ENCODE results near the gene YEATS2.

YEATS2 gene

DNA sequence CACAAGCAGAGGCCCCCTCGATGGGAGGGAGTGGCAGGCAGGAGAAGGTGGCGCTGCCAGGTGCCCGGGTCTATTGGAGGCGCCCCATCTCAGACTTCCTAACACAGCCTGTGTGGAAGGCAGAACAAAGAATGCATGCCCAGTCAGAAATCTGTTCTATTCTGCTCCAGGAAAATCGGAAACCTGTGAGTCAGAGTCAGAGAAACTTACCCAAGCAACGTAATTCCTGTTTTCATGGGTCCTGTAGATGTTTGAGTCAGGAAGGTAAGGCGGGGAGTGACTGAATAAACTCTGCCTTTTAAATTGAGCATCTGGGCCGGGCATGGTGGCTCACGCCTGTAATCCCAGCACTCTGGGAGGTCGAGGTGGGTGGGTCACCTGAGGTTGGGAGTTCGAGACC lies 114.0 kb downstream of the YEATS2 start:
- no peak for DNase-seq (ENCODE audit: low read depth, low spot score)

GRCh38 chr3:183812761-183813445 lies 115.3 kb downstream of the YEATS2 start:
- no peak for DNase-seq (ENCODE audit: low read depth, low spot score)

GRCh38 chr3:183814240-183814639 lies 116.6 kb downstream of the YEATS2 start:
- no peak for DNase-seq (ENCODE audit: low read depth, low spot score)

GRCh38 chr3:183815563-183815940 lies 118.0 kb downstream of the YEATS2 start:
- DNase-seq (ENCODE audit: low read depth, low spot score) = no peak

DNA sequence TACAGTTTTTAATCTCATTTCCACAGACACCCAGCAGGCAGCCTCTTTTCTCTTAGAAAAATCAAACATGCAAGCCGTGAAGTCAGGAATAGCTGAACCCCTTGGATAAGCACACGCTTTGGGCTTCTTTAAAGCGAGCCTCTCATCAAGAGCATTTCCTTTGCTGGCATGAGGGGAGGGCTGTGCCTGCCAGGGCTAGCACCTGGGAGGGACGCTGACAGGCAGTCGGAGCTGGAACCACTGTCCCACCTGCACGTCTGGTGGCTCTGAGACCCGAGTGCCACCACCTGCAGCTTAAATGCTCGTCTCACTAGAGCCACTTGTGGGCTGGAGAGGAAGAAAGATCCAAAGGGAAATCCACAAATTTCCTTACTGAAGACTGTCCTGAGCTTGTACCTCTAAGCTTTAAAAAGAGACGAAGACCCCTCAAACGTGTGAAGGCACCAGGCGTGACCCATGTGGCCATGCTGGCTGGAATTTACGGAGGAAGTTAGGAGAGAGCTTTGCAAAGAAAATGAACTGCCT lies 118.4 kb downstream of the YEATS2 start:
- no peak for DNase-seq (ENCODE audit: low read depth, low spot score)

GRCh38 chr3:183816681-183817510 lies 119.3 kb downstream of the YEATS2 start:
- no peak for DNase-seq (ENCODE audit: low read depth, low spot score)

DNA sequence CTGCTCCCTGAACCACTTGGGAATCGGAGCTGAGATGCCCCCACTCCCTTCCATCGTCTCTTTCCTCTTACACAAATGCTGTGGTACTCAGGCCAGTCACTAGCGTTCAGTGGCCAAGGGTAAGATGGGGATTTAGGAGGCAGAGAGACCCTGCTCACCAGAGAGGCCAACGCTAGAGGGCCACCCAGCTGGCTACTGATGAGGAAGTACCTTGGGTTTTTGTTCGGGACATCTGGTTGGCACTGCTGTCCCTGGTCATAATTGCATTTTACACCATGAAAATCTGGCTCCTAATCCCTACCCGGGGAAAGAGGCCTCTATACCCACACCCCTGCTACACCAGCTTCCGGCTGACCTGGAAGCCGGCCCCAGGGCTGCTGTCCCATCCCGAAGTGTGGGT lies 120.0 kb downstream of the YEATS2 start:
- no peak for DNase-seq (ENCODE audit: low read depth, low spot score)

GRCh38 chr3:183818041-183818620 lies 120.5 kb downstream of the YEATS2 start:
- DNase-seq (ENCODE audit: low read depth, low spot score) = no peak

DNA sequence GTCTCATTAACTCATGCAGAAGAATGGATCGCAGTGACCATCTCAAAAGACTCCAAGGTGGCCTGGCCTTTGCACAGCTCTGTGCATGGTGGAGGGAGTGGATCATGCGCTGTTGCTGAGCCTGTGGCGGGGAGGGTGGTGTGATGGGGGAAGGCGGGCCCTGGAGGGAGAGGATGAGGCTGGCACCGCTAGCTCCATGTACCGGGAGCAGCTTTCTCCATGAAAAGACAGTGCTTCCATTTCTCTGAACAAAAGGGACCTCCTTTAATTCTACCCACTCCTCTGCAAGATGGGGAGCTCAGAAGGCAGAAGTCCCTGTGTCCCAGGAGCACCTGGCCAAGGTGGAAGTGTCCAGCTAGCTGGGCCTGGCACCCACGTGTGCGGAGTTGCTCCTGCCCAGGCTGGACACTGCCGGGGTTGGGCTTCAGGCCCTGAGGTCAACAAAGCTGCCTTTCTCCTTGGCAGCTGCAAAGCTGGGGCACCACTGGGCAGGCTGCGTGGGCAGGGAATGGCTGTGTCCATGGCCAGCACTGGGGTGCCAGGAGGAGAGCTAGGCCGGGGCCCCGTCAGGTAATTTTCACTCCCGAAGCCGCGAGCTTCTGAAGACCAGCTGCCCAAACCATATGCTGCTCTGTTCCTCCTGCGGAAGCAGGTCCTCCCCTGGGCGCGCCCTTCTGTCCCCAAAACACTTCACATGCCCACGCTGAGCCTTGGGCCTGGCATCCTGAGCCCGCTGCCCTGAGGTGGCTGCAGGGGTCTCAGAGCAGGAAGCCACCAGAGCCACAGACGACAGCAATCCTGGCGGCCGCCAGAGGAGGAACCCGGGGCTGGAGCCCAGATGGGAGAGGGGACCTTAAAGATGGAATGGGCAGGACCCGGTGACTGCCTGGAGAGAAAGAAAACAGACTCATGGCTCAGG lies 121.4 kb downstream of the YEATS2 start:
- DNase-seq (ENCODE audit: low read depth, low spot score) = no peak

GRCh38 chr3:183819831-183820230 lies 122.2 kb downstream of the YEATS2 start:
- no peak for DNase-seq (ENCODE audit: low read depth, low spot score)

DNA sequence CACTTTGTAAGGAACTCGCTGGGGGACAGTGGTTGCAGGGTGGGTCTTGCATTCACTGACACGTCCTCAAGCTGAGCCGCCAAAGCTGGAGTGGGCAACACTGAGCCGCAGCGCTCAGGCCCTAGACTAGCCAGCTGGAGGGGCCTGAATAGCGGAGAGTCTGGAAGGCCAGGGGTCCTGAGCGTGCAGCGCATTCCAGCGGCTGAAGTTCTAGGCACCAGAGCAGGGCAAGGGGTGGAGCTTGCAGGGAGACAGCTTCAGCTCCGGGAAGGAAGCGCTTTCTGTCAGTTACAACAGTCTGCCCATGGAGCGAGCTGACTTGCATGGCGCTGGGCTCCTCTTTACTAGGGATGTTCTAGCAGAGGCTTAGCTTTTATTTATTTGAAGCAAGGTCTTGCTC lies 125.0 kb downstream of the YEATS2 start:
- no peak for DNase-seq (ENCODE audit: low read depth, low spot score)

GRCh38 chr3:183823963-183824362 lies 126.4 kb downstream of the YEATS2 start:
- no peak for DNase-seq (ENCODE audit: low read depth, low spot score)

- no peak for DNase-seq (ENCODE audit: low read depth, low spot score)
Observed at GRCh38 chr3:183824761-183825455, 127.3 kb downstream of the YEATS2 start.

DNA sequence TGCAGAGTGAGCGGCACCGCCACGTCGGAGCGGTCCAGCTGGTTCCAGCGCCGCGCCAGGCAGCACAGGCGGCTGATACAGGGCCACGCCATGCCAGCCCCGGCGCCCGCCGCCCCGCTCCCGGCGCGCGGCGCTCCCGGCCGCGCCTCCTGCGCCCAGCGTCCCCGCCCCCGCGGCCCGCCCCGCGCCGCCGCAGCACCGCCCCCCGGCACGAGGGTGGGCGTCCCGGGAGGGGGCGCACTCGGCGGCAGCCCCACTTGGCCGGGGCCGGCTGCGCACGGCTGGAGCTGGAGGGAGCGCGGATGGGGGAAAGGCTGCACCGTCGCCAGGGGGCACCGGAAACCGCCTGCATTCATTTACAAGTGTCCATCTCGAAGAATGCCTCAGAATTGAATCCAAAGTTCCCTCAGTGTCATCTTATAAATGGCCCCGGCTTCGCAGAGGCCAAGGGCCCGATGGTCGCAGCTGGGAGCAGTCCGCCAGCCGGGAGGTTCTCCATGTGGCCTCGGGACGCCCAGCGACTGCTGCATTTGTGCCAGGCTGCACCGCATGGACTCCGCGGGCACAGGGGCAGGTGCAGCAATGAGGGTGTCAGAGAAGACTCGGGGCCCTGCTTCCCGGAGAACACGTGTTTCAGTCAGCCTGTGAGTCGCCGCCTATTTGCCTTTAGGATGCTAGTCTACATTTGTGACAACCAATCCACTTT lies 128.0 kb downstream of the YEATS2 start, which contains the start of gene MAP6D1:
TSS of gene MAP6D1 (minus strand) at position 122 of the 706 bp plus-strand sequence. CDS start at position 92, 30 bp downstream.
- DNase-seq (ENCODE audit: low read depth, low spot score) = no peak

- DNase-seq (ENCODE audit: low read depth, low spot score) = no peak
Observed at GRCh38 chr3:183826448-183827250, 129.1 kb downstream of the YEATS2 start.

GRCh38 chr3:183827809-183828537 lies 130.4 kb downstream of the YEATS2 start:
- DNase-seq (ENCODE audit: low read depth, low spot score) = no peak

DNA sequence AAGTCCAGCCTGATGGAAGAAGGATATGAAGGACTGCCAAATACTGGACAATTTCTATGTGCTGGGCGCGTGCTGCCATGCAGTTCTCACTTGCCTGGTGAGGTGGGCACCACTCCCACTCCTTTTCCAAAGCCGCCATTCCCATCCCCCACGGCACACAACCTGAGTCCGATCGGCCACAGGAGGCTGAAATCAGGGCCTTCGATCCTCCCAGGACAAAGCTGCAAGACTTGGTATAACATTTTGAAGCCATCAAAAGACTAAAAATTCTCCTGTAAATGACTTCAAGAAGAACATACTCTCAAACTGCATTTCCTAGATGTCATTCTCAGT lies 130.9 kb downstream of the YEATS2 start:
- DNase-seq (ENCODE audit: low read depth, low spot score) = no peak

- no peak for DNase-seq (ENCODE audit: low read depth, low spot score)
Observed at GRCh38 chr3:183829466-183829865, 131.9 kb downstream of the YEATS2 start.

GRCh38 chr3:183830187-183830586 lies 132.6 kb downstream of the YEATS2 start:
- DNase-seq (ENCODE audit: low read depth, low spot score) = no peak
